ENCODE measurements around the gene ABCB9. TPM values are rescaled to one million over a fixed set of nuclear protein-coding genes. Genes with fewer than 3 reads are reported as not detected.
"Not testable (repeated sequence)": the region's sequence is repeated elsewhere in the genome, so short reads cannot be mapped to it uniquely, and the experiment has no call there.

ABCB9 gene
- total RNA-seq, 1 experiment from 2014 or later = 6.7 TPM

- CTCF ChIA-PET = no interaction called here
- DNase-seq = no peak
- peaks cover 5% of the 10 kb centered on the region for H3K4me1 Mint-ChIP-seq (ENCODE audit: low read depth, unreplicated experiment)
- Histone ChIP-seq H3K9me3 (no peaks in the 10 kb centered on the region), H3K36me3 (ENCODE audit: control insufficient read depth, insufficient read depth, low read length) (no peaks in the 10 kb centered on the region; the same call in 1 of the 2 replicates), H3K4me1 (peaks cover 3% of the 10 kb centered on the region; the same call in 1 of the 2 replicates), H3K4me3 (ENCODE audit: low read depth, low read length) (no peak overlapping the region), H3K27me3 (replicated peaks; ENCODE audit: control insufficient read depth, insufficient read depth, low read length) (no peaks in the 10 kb centered on the region)
- no peak overlapping the region for H3K4me3 Mint-ChIP-seq (ENCODE audit: unreplicated experiment)
- intact Hi-C loops (cut with micrococcal nuclease; ENCODE audit: unreplicated experiment) = no loop called here
- POLR2A ChIA-PET = no interaction called here
- no peaks in the 10 kb centered on the region for H3K9me3 Mint-ChIP-seq (ENCODE audit: unreplicated experiment)
- H3K27ac Mint-ChIP-seq (ENCODE audit: unreplicated experiment) = no peak overlapping the region
- peaks cover 6% of the 10 kb centered on the region for H3K36me3 Mint-ChIP-seq (ENCODE audit: insufficient read depth, unreplicated experiment)
- no peak for TF ChIP-seq CTCF (IDR thresholded peaks at IDR 0.05; ENCODE audit: insufficient read depth in 1 of 2, low read depth in 1 of 2, low read length in 1 of 2, severe bottlenecking in 1 of 2, unreplicated experiment in 1 of 2)
- BruUV-seq (replicated peaks) = no TSS peak
- H3K27me3 Mint-ChIP-seq (ENCODE audit: insufficient read depth, unreplicated experiment) = no peaks in the 10 kb centered on the region
Measured at GRCh38 chr12:122943196-122943595, 23.1 kb downstream of the ABCB9 start.

- intact Hi-C loops (cut with micrococcal nuclease; ENCODE audit: unreplicated experiment) = no loop called here
- Mint-ChIP-seq H3K4me1 (ENCODE audit: low read depth, unreplicated experiment) (peaks cover 5% of the 10 kb centered on the region), H3K27ac (ENCODE audit: unreplicated experiment) (no peak overlapping the region), H3K36me3 (ENCODE audit: insufficient read depth, unreplicated experiment) (peaks cover 6% of the 10 kb centered on the region), H3K27me3 (ENCODE audit: insufficient read depth, unreplicated experiment) (no peaks in the 10 kb centered on the region), H3K4me3 (ENCODE audit: unreplicated experiment) (no peak overlapping the region), H3K9me3 (ENCODE audit: unreplicated experiment) (no peaks in the 10 kb centered on the region)
- no peak overlapping the region for H3K4me3 ChIP-seq (ENCODE audit: low read depth, low read length)
- no peaks in the 10 kb centered on the region for H3K27me3 ChIP-seq (replicated peaks; ENCODE audit: control insufficient read depth, insufficient read depth, low read length)
- no peak for DNase-seq
- ChIA-PET POLR2A (interaction anchor here (0.5 kb wide), 1 partner anchor 738 kb away, joined by 3 read pairs; no protein-coding TSS in a partner anchor), CTCF (no interaction called here)
- BruUV-seq (replicated peaks) = no TSS peak
- H3K4me1 ChIP-seq = peaks cover 3% of the 10 kb centered on the region; the same call in 1 of the 2 replicates
- no peaks in the 10 kb centered on the region for H3K9me3 ChIP-seq
- H3K36me3 ChIP-seq (ENCODE audit: control insufficient read depth, insufficient read depth, low read length) = no peaks in the 10 kb centered on the region; the same call in 1 of the 2 replicates
- no peak for TF ChIP-seq CTCF (IDR thresholded peaks at IDR 0.05; ENCODE audit: insufficient read depth in 1 of 2, low read depth in 1 of 2, low read length in 1 of 2, severe bottlenecking in 1 of 2, unreplicated experiment in 1 of 2)
Measured at GRCh38 chr12:122942637-122943036, 23.6 kb downstream of the ABCB9 start.

DNA sequence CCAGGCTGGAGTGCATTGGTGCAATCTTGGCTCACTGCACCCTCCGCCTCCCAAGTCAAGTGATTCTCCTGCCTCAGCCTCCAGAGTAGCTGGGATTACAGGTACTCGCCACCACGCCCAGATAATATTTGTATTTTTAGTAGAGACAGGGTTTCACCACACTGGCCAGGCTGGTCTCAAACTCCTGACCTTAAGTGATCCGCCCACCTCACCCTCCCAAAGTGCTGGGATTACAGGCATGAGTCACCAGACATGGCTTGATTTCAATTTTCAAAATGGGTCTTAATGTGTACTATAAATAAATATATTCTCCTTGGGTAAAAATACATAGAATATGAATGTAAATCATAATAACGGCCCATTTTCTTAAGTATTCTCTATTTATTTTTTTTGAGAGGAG is 24.9 kb downstream of the ABCB9 start:
- H3K4me3 Mint-ChIP-seq (ENCODE audit: unreplicated experiment); H3K9me3 Mint-ChIP-seq (ENCODE audit: unreplicated experiment); intact Hi-C loops (cut with micrococcal nuclease; ENCODE audit: unreplicated experiment); BruUV-seq (replicated peaks); H3K9me3 ChIP-seq; H3K27me3 Mint-ChIP-seq (ENCODE audit: insufficient read depth, unreplicated experiment); H3K4me1 ChIP-seq; H3K27ac Mint-ChIP-seq (ENCODE audit: unreplicated experiment); H3K4me3 ChIP-seq (ENCODE audit: low read depth, low read length); H3K36me3 Mint-ChIP-seq (ENCODE audit: insufficient read depth, unreplicated experiment); POLR2A ChIA-PET; H3K4me1 Mint-ChIP-seq (ENCODE audit: low read depth, unreplicated experiment); H3K36me3 ChIP-seq (ENCODE audit: control insufficient read depth, insufficient read depth, low read length); DNase-seq; H3K27me3 ChIP-seq (replicated peaks; ENCODE audit: control insufficient read depth, insufficient read depth, low read length): not testable (repeated sequence)
- CTCF ChIA-PET = interaction anchor here (0.6 kb wide), 1 partner anchor 36 kb away, joined by 3 read pairs; no protein-coding TSS in a partner anchor

- Mint-ChIP-seq H3K27me3 (ENCODE audit: insufficient read depth, unreplicated experiment) (no peaks in the 10 kb centered on the region), H3K4me3 (ENCODE audit: unreplicated experiment) (no peak overlapping the region), H3K36me3 (ENCODE audit: insufficient read depth, unreplicated experiment) (peaks cover 6% of the 10 kb centered on the region), H3K4me1 (ENCODE audit: low read depth, unreplicated experiment) (no peaks in the 10 kb centered on the region), H3K9me3 (ENCODE audit: unreplicated experiment) (no peaks in the 10 kb centered on the region), H3K27ac (ENCODE audit: unreplicated experiment) (no peak overlapping the region)
- no peaks in the 10 kb centered on the region for H3K36me3 ChIP-seq (ENCODE audit: control insufficient read depth, insufficient read depth, low read length)
- ChIA-PET POLR2A (no interaction called here), CTCF (no interaction called here)
- intact Hi-C loops (cut with micrococcal nuclease; ENCODE audit: unreplicated experiment) = no loop called here
- no peak for TF ChIP-seq CTCF (IDR thresholded peaks at IDR 0.05; ENCODE audit: insufficient read depth in 1 of 2, low read depth in 1 of 2, low read length in 1 of 2, severe bottlenecking in 1 of 2, unreplicated experiment in 1 of 2)
- no TSS peak for BruUV-seq (replicated peaks)
- H3K27me3 ChIP-seq (replicated peaks; ENCODE audit: control insufficient read depth, insufficient read depth, low read length) = no peaks in the 10 kb centered on the region
- no peaks in the 10 kb centered on the region for H3K9me3 ChIP-seq
- no peak for DNase-seq
- no peak overlapping the region for H3K4me3 ChIP-seq (ENCODE audit: low read depth, low read length)
- H3K4me1 ChIP-seq = no peaks in the 10 kb centered on the region
Measured at GRCh38 chr12:122939125-122939524, 27.1 kb downstream of the ABCB9 start.
